H9 (cell line): ENCODE data around the gene AXIN1. TPM values are rescaled to one million over a fixed set of nuclear protein-coding genes. Genes with fewer than 3 reads are reported as not detected.

Experiments used
- DNase-seq: peaks from one replicate; pipeline ENCODE4 v3.0.0-alpha.2; 2017
- H2AFZ ChIP-seq: one replicate; pipeline ENCODE4 v1.6.1; 2013; ENCODE audit warnings: mild to moderate bottlenecking, low read length, control low read depth, moderate library complexity
- H2AK5ac ChIP-seq: 2 replicates; pipeline ENCODE4 v1.6.1; 2013; ENCODE audit warnings: low read length, control low read depth, mixed read lengths; ENCODE audit not compliant: insufficient read length
- H2BK120ac ChIP-seq: one replicate; pipeline ENCODE4 v1.6.1; 2013; ENCODE audit warnings: low read depth, mild to moderate bottlenecking, low read length, control low read depth, inconsistent platforms; ENCODE audit not compliant: poor library complexity, severe bottlenecking
- H2BK12ac ChIP-seq: 2 replicates; pipeline ENCODE4 v1.6.1; 2013; ENCODE audit warnings: low read length, control low read depth, mixed read lengths, low read depth; ENCODE audit not compliant: insufficient read length
- H2BK15ac ChIP-seq: 2 replicates; pipeline ENCODE4 v1.6.1; 2013; ENCODE audit warnings: low read depth, low read length, control low read depth
- H2BK20ac ChIP-seq: one replicate; pipeline ENCODE4 v1.6.1; 2013; ENCODE audit warnings: low read depth, mild to moderate bottlenecking, low read length, control low read depth, inconsistent platforms; ENCODE audit not compliant: poor library complexity, severe bottlenecking
- H2BK5ac ChIP-seq: 2 replicates; pipeline ENCODE4 v1.6.1; 2013; ENCODE audit warnings: low read length, control low read depth, mixed read lengths; ENCODE audit not compliant: insufficient read length
- H3K14ac ChIP-seq: 2 replicates; pipeline ENCODE4 v1.6.1; 2013; ENCODE audit warnings: low read length, control low read depth; ENCODE audit not compliant: insufficient read depth
- H3K18ac ChIP-seq: 2 replicates; pipeline ENCODE4 v1.6.1; 2013; ENCODE audit warnings: low read depth, mild to moderate bottlenecking, mixed read lengths, low read length, control low read depth; ENCODE audit not compliant: insufficient read length
- H3K23ac ChIP-seq: 2 replicates; pipeline ENCODE4 v1.6.1; 2013; ENCODE audit warnings: low read length, control low read depth, mixed read lengths, low read depth; ENCODE audit not compliant: insufficient read length
- H3K23me2 ChIP-seq: 2 replicates; pipeline ENCODE4 v1.6.1; 2013; ENCODE audit warnings: low read depth, mild to moderate bottlenecking, mixed read lengths, low read length, control low read depth; ENCODE audit not compliant: insufficient read length, poor library complexity, severe bottlenecking
- H3K27ac ChIP-seq: 2 replicates; pipeline ENCODE4 v1.5.1; 2013; ENCODE audit warnings: low read length, control low read depth, mixed read lengths, low read depth; ENCODE audit not compliant: insufficient read length
- H3K27me3 ChIP-seq: 2 replicates; pipeline ENCODE4 v1.6.1; 2013; ENCODE audit warnings: low read length, control low read depth, inconsistent platforms; ENCODE audit not compliant: insufficient read depth
- H3K4ac ChIP-seq: 2 replicates; pipeline ENCODE4 v1.6.1; 2013; ENCODE audit warnings: low read depth, mild to moderate bottlenecking, control low read depth, inconsistent platforms, low read length, moderate library complexity
- H3K4me1 ChIP-seq: 2 replicates; pipeline ENCODE4 v1.6.1; 2013; ENCODE audit warnings: low read length, control low read depth, inconsistent platforms; ENCODE audit not compliant: insufficient read depth
- H3K4me2 ChIP-seq: 2 replicates; pipeline ENCODE4 v1.6.1; 2013; ENCODE audit warnings: low read length, control low read depth, mixed read lengths; ENCODE audit not compliant: insufficient read length, insufficient read depth
- H3K56ac ChIP-seq: 2 replicates; pipeline ENCODE4 v1.6.1; 2013; ENCODE audit warnings: low read depth, mild to moderate bottlenecking, mixed read lengths, low read length, control low read depth; ENCODE audit not compliant: insufficient read length
- H3K79me1 ChIP-seq: 2 replicates; pipeline ENCODE4 v1.6.1; 2013; ENCODE audit warnings: low read depth, mild to moderate bottlenecking, moderate library complexity, low read length, control low read depth, inconsistent platforms; ENCODE audit not compliant: insufficient read depth, poor library complexity, severe bottlenecking
- H3K79me2 ChIP-seq: 2 replicates; pipeline ENCODE4 v1.6.1; 2013; ENCODE audit warnings: low read length, control low read depth, inconsistent platforms; ENCODE audit not compliant: insufficient read depth
- H3K9ac ChIP-seq: 2 replicates; pipeline ENCODE4 v1.6.1; 2013; ENCODE audit warnings: low read length, control low read depth, mixed read lengths; ENCODE audit not compliant: insufficient read length; ENCODE audit errors: extremely low read depth
- H3K9me3 ChIP-seq: one replicate; pipeline ENCODE4 v1.6.1; 2013; ENCODE audit warnings: low read depth, low read length, inconsistent platforms; ENCODE audit not compliant: control insufficient read depth
- H3T11ph ChIP-seq: one replicate; pipeline ENCODE4 v1.6.1; 2013; ENCODE audit warnings: mild to moderate bottlenecking, low read length, control low read depth, inconsistent platforms
- H4K20me1 ChIP-seq: one replicate; pipeline ENCODE4 v1.6.1; 2013; ENCODE audit not compliant: control insufficient read depth, insufficient read length, insufficient read depth
- H4K5ac ChIP-seq: 2 replicates; pipeline ENCODE4 v1.6.1; 2013; ENCODE audit warnings: low read depth, mild to moderate bottlenecking, mixed read lengths, low read length, control low read depth; ENCODE audit not compliant: insufficient read length
- H4K8ac ChIP-seq: replicated peaks from 2 replicates; pipeline ENCODE4 v1.6.1; 2013; ENCODE audit warnings: low read length, control low read depth, mixed read lengths, low read depth; ENCODE audit not compliant: insufficient read length
- H4K91ac ChIP-seq: 2 replicates; pipeline ENCODE4 v1.6.1; 2013; ENCODE audit warnings: low read depth, mild to moderate bottlenecking, moderate library complexity, mixed read lengths, low read length, control low read depth; ENCODE audit not compliant: insufficient read length
- H3K27ac Mint-ChIP-seq, 3 experiments: 2 replicates in 2 of 3; 3 replicates in 1 of 3; pipeline ENCODE4 v1.8.0; 2020 to 2021; ENCODE audit warnings: mixed read lengths in 3 of 3, mild to moderate bottlenecking in 1 of 3, moderate library complexity in 1 of 3
- H3K27me3 Mint-ChIP-seq: 2 replicates; pipeline ENCODE4 v1.8.0; 2021; ENCODE audit warnings: low read depth, mild to moderate bottlenecking, moderate library complexity, mixed read lengths
- H3K36me3 Mint-ChIP-seq, 3 experiments: 2 replicates in 2 of 3; 3 replicates in 1 of 3; pipeline ENCODE4 v1.8.0; 2020 to 2021; ENCODE audit warnings: low read depth in 3 of 3, mixed read lengths in 3 of 3; ENCODE audit not compliant: insufficient read depth in 1 of 3
- H3K4me1 Mint-ChIP-seq, 2 experiments: 2 replicates each; pipeline ENCODE4 v1.8.0; 2020; ENCODE audit warnings: mixed read lengths in 2 of 2
- H3K4me3 Mint-ChIP-seq, 2 experiments: 2 replicates in 1 of 2; 3 replicates in 1 of 2; pipeline ENCODE4 v1.8.0; 2020 to 2021; ENCODE audit warnings: mild to moderate bottlenecking in 2 of 2, mixed read lengths in 2 of 2, moderate library complexity in 1 of 2
- H3K9me3 Mint-ChIP-seq, 2 experiments: 2 replicates in 1 of 2; 3 replicates in 1 of 2; pipeline ENCODE4 v1.8.0; 2020; ENCODE audit warnings: mild to moderate bottlenecking in 2 of 2, mixed read lengths in 2 of 2, moderate library complexity in 1 of 2
- CTCF ChIP-seq: fragments of 200-600 bp; sonication (generic); conservative IDR thresholded peaks from 3 replicates; pipeline ENCODE4 v1.8.0; 2021; ENCODE audit warnings: antibody characterized with exemption, mild to moderate bottlenecking
- WGBS: extraction: QIAGEN DNeasy Blood & Tissue Kit; methylation state at CpG from one replicate; pipeline ENCODE4 v1.1.7; 2013; ENCODE audit warnings: missing lambda C conversion rate, low lambda C conversion rate, mixed read lengths; ENCODE audit not compliant: insufficient read length; ENCODE audit errors: extremely low coverage; 5-methylcytosine and 5-hydroxymethylcytosine counted together
- total RNA-seq: library from RNA; stranded (reverse); gene quantifications from 2 replicates; pipeline ENCODE4 v1.2.1, GENCODE V29; 2021

The AXIN1 gene
- total RNA-seq, 1 experiment from 2014 or later = 50.9 TPM

GRCh38 chr16:377419-377951, 25.0 kb upstream of the AXIN1 start:
- H3K4me1 ChIP-seq = no peaks in the 10 kb centered on the region
- H3K4me1 Mint-ChIP-seq = peaks cover 7 to 23% of the 10 kb centered on the region in 2 experiments
- no peak overlapping the region for H2BK5ac ChIP-seq
- H3T11ph ChIP-seq = no peak overlapping the region
- H3K9ac ChIP-seq = no peak overlapping the region
- H3K4me2 ChIP-seq = no peak overlapping the region
- no peak overlapping the region for H3K14ac ChIP-seq
- H4K8ac ChIP-seq = no peak overlapping the region
- H3K56ac ChIP-seq = no peak overlapping the region
- no peaks in the 10 kb centered on the region; the same call in 1 of the 2 replicates for H3K79me2 ChIP-seq
- no peak overlapping the region for H4K91ac ChIP-seq
- no peak overlapping the region for H2BK120ac ChIP-seq
- H3K27ac Mint-ChIP-seq = no peak overlapping the region
- peaks cover 1% of the 10 kb centered on the region; the same call in 1 of the 2 replicates for H3K27me3 Mint-ChIP-seq
- H3K9me3 ChIP-seq = no peaks in the 10 kb centered on the region
- H3K9me3 Mint-ChIP-seq = no peaks in the 10 kb centered on the region
- no peak overlapping the region for H2BK12ac ChIP-seq
- no peak overlapping the region for H3K27ac ChIP-seq
- H3K4me3 Mint-ChIP-seq = no peak overlapping the region
- whole genome bisulfite sequencing = no CpG with 5 or more reads among the region's 42 CpGs
- TF ChIP-seq CTCF = no peak
- H3K4ac ChIP-seq = no peak overlapping the region
- no peaks in the 10 kb centered on the region for H3K27me3 ChIP-seq
- no peak overlapping the region for H2BK15ac ChIP-seq
- no peaks in the 10 kb centered on the region for H4K20me1 ChIP-seq
- H3K79me1 ChIP-seq = no peaks in the 10 kb centered on the region
- no peak overlapping the region for H2AK5ac ChIP-seq
- H4K5ac ChIP-seq = no peak overlapping the region
- no peak overlapping the region for H2BK20ac ChIP-seq
- no peak overlapping the region for H2AFZ ChIP-seq
- peaks cover 5 to 39% (median 15%) of the 10 kb centered on the region in 3 experiments for H3K36me3 Mint-ChIP-seq
- no peak for DNase-seq
- peaks cover 6% of the 10 kb centered on the region for H3K23me2 ChIP-seq
- H3K18ac ChIP-seq = no peak overlapping the region
- H3K23ac ChIP-seq = no peak overlapping the region
